ENCODE data around the gene NFATC3.

The NFATC3 gene

DNA sequence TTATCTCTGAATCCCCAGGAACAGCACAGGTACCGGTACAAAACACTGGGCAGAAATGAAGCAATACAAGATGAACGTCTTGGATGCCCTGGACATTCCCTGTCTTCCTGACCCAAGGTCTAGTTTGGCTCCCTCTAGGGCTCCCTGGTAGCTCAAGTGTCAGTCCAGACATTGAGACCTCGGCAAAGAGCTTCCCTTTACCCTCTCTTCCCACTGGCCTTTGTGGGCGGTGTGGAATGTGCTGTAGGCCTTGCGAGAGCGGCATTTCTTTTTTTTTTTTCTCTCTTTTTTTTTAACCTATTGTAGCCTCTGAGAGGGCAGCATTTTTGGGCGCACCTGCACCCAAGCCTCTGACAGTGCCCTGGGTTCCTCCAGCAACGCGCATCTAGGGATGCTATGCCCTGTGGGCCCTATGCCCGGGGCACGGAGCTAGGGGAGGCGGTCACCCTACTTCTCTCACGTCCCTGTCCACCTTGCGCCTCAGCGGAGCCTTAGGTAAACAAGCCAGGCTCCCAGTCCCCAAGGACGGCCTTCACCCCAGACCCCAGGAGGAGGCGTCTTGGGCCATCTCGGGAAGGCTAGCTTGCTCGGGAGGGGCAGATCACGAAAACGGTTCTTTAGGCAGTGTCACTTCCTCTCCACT is 1.2 kb upstream of the NFATC3 start:
- TF ChIP-seq CTCF (conservative IDR thresholded peaks at IDR 0.05; ENCODE audit: low read depth, low read length): peak; percentile 20
- peak overlapping the region; percentile 65 for H3K4me3 ChIP-seq (ENCODE audit: low read depth, low read length)
- peak; percentile 64 for DNase-seq (ENCODE audit: low read depth)

DNA sequence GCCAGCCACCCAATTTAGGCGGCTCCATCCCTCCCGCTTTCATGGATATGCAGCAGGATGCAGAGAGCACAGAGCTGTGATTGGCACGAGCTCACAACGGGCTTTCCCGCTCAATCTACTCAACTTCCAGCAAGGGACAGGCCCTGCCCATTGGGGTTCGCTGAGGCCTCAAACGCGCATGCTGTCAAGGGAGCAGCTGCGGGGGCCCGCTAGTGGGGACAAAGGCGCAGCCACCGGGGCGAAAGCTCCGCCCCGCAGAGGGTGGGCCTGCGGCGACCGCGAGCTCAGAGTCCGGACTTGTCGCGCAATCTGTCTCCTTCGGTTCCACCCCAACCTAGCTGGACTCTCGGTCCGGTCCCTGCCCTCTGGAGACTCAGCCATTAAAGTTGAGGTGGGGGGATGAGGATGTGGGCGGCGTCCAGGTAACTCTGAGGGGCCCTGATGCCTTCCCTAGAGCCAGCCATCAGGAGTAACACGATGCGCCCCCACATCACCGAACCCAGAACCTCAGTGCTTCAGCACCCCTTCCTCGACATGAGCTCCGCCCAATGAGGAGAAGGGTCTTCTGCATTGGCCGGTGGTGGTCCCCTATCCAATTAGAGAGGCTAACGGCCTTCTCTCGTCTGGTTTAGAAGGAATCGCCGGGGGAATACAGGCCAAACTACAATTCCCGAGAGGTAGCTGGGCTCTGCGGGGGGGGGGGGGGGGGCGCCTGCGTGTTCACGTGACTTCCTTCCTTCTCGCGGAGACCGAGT is 489 bp upstream of the NFATC3 start:
- H3K4me3 ChIP-seq (ENCODE audit: low read depth, low read length): peak overlapping the region; percentile 65
- TF ChIP-seq CTCF (conservative IDR thresholded peaks at IDR 0.05; ENCODE audit: low read depth, low read length): peak; percentile 6
- DNase-seq (ENCODE audit: low read depth): peak; percentile 59

DNA sequence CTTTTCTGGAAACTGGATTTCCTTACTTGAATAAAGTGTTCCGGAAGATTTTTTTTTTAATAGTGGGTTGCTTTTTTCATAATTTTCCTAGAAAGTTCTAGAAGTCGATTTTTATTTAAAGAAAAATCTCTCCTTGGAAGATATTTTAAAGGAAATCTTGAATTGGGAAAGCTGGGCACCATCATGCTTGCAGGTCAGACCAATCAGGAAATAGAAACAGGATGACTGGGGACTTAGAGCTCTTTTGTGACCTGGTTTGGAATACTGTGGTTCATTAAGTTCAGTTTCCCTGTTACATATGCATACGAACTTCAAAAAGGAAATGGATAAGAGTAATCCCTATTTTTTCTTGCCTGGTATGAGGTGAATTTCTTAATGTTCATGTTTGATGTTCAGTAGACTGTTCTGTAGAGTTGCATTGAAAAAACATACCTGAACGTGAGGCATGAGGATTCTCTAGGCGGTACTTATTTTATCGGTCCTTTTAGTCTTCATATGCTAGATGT is 1.2 kb downstream of the NFATC3 start:
- peak overlapping the region; percentile 81 for H3K4me3 ChIP-seq (ENCODE audit: low read depth, low read length)
- peak; percentile 43 for DNase-seq (ENCODE audit: low read depth)
- no peak for TF ChIP-seq CTCF (conservative IDR thresholded peaks at IDR 0.05; ENCODE audit: low read depth, low read length)

- no peak for TF ChIP-seq CTCF (conservative IDR thresholded peaks at IDR 0.05; ENCODE audit: low read depth, low read length)
- peak overlapping the region; percentile 81 for H3K4me3 ChIP-seq (ENCODE audit: low read depth, low read length)
- DNase-seq (ENCODE audit: low read depth): no peak
These were observed 1.7 kb downstream of the NFATC3 start for GRCh38 chr16:68086860-68087268.

GRCh38 chr16:68087688-68088087 is 2.5 kb downstream of the NFATC3 start:
- no peak for TF ChIP-seq CTCF (conservative IDR thresholded peaks at IDR 0.05; ENCODE audit: low read depth, low read length)
- H3K4me3 ChIP-seq (ENCODE audit: low read depth, low read length): no peak overlapping the region
- DNase-seq (ENCODE audit: low read depth): no peak

- TF ChIP-seq CTCF (conservative IDR thresholded peaks at IDR 0.05; ENCODE audit: low read depth, low read length): no peak
- no peak for DNase-seq (ENCODE audit: low read depth)
- H3K4me3 ChIP-seq (ENCODE audit: low read depth, low read length): no peak overlapping the region
These were observed 3.2 kb downstream of the NFATC3 start for GRCh38 chr16:68088130-68088972.
